GM21515 (cell line): ENCODE data around the gene BSN.

Experiments
- ATAC-seq: cut with Tn5 transposase; IDR thresholded peaks from one replicate; pipeline ENCODE4 v1.9.1; 2021; ENCODE audit not compliant: unreplicated experiment

BSN gene

DNA sequence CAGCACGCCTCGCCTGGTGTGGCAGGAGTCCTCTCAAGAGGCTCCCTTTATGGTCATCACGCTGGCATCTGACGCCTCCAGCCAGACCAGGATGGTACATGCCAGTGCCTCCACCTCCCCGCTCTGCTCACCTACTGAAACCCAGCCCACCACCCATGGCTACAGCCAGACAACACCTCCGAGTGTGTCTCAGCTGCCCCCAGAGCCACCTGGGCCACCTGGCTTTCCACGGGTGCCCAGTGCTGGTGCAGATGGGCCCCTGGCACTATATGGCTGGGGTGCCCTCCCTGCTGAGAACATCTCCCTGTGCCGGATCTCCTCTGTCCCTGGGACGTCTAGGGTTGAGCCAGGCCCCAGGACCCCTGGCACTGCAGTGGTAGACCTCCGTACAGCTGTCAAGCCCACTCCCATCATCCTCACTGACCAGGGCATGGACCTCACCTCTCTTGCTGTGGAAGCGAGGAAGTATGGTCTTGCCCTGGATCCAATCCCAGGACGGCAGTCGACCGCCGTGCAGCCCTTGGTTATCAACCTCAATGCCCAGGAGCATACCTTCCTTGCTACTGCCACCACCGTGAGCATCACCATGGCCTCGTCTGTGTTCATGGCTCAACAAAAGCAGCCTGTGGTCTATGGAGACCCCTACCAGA lies 100.0 kb downstream of the BSN start:
- no peak for ATAC-seq

DNA sequence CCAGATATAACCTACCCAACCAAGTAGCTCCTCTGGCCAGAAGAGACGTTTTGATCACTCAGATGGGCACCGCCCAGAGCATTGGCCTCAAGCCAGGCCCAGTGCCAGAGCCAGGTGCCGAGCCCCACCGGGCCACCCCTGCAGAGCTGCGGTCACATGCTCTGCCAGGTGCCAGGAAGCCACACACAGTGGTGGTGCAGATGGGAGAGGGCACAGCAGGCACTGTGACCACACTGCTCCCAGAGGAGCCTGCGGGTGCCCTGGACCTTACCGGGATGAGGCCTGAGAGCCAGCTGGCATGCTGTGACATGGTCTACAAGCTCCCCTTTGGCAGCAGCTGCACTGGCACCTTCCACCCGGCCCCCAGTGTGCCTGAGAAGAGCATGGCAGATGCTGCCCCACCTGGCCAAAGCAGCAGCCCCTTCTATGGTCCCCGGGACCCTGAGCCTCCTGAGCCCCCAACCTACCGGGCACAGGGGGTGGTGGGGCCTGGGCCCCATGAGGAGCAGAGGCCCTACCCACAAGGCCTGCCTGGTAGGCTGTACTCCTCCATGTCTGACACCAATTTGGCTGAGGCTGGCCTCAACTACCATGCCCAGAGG lies 100.8 kb downstream of the BSN start:
- ATAC-seq = no peak

DNA sequence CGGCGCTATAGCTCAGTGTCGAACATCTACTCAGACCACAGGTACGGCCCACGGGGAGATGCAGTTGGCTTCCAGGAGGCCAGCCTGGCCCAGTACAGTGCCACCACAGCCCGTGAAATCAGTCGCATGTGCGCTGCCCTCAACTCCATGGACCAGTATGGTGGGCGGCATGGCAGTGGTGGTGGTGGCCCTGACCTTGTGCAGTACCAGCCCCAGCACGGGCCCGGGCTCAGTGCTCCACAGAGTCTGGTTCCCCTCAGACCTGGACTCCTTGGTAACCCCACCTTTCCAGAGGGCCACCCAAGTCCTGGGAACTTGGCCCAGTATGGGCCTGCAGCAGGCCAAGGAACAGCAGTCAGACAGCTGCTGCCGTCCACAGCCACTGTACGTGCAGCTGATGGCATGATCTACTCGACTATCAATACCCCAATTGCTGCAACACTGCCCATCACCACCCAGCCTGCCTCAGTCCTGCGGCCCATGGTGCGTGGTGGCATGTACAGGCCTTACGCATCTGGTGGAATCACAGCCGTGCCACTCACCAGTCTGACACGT lies 101.5 kb downstream of the BSN start:
- ATAC-seq = no peak

DNA sequence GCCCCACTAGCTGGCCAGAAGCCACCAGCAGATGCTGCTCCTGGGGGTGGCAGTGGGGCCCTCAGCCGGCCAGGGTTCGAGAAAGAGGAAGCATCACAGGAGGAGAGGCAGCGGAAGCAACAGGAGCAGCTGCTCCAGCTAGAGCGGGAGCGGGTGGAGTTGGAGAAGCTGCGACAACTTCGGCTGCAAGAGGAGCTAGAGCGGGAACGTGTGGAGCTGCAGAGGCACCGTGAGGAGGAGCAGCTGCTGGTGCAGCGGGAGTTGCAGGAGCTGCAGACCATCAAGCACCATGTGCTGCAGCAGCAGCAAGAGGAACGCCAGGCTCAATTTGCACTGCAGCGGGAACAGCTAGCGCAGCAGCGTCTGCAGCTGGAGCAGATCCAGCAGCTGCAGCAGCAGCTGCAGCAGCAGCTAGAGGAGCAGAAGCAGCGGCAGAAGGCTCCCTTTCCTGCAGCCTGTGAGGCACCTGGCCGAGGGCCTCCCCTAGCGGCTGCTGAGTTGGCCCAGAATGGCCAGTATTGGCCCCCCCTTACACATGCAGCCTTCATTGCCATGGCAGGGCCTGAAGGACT lies 102.3 kb downstream of the BSN start:
- no peak for ATAC-seq

DNA sequence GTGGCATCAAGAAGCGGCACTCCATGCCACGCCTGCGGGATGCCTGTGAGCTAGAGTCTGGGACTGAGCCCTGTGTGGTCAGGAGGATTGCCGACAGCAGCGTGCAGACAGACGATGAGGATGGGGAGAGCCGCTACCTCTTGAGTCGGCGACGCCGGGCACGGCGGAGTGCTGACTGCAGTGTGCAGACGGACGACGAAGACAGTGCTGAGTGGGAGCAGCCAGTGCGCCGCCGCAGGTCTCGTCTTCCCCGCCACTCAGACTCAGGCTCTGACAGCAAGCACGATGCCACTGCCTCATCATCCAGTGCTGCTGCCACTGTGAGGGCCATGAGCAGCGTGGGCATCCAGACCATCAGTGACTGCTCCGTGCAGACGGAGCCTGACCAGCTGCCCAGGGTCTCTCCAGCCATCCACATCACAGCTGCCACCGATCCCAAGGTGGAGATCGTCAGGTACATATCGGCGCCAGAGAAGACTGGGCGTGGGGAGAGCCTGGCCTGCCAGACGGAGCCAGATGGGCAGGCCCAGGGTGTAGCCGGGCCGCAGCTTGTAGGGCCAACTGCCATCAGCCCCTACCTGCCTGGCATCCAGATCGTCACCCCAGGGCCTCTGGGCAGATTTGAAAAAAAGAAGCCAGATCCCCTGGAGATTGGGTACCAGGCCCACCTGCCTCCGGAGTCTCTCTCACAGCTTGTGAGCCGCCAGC lies 103.1 kb downstream of the BSN start:
- ATAC-seq = no peak

DNA sequence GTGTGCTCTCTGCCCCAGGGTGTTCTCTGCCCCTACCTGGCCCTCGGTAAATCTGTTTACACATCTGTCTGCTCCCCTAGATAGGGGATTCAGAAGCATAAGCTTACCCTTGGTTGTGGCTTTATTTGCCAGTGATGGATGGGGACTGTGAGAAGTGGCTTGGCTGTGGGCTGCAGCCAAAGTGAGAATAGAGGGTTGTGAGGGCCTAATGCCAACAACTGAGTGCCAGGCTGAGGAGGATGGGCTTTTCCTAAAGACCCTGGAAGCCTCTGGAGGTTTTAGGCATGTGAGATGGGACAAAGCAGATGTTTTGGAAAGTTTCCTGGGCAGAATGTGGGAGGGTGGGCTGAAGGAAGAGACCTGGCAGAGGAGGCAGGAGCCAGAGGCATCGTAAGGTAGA lies 104.4 kb downstream of the BSN start:
- ATAC-seq = no peak

DNA sequence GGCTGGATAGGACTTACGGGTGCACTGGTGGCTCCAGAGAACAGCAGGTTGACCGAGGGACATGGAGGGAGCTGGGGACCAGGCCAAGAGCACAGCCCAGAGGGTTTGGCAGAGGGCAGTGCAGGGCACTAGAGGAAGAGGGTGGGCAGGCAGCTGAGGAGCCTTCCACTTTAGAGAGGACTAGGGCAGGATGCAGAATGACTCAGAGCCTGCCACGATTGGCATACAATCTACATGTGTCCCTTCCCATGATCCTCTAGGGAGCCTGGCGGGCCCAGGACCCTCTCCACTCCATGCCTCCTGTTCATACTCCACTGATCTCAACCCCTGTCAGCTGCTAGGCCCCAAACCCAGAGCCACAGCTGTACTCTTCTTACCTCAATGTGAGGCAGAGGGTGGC lies 105.5 kb downstream of the BSN start:
- ATAC-seq = no peak

DNA sequence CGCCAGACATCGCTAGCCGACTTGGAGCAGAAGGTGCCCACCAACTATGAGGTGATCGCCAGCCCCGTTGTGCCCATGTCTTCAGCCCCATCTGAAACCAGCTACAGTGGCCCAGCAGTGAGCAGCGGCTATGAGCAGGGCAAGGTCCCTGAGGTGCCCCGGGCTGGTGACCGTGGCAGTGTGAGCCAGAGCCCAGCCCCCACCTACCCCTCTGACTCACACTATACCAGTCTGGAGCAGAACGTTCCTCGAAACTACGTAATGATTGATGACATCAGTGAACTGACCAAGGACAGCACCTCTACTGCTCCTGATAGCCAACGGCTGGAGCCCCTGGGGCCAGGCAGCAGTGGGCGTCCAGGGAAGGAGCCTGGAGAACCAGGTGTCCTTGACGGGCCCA lies 107.0 kb downstream of the BSN start:
- no peak for ATAC-seq

DNA sequence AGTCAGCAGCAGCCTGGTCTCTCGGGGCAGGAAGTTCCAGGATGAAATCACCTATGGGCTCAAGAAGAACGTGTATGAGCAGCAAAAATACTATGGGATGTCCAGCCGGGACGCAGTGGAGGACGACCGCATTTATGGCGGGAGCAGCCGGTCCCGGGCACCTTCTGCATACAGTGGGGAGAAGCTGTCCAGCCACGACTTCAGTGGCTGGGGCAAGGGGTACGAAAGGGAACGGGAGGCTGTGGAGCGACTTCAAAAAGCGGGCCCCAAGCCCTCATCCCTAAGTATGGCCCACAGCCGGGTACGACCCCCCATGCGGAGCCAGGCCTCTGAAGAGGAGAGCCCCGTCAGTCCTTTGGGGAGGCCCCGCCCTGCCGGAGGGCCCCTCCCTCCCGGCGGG lies 107.7 kb downstream of the BSN start:
- no peak for ATAC-seq

DNA sequence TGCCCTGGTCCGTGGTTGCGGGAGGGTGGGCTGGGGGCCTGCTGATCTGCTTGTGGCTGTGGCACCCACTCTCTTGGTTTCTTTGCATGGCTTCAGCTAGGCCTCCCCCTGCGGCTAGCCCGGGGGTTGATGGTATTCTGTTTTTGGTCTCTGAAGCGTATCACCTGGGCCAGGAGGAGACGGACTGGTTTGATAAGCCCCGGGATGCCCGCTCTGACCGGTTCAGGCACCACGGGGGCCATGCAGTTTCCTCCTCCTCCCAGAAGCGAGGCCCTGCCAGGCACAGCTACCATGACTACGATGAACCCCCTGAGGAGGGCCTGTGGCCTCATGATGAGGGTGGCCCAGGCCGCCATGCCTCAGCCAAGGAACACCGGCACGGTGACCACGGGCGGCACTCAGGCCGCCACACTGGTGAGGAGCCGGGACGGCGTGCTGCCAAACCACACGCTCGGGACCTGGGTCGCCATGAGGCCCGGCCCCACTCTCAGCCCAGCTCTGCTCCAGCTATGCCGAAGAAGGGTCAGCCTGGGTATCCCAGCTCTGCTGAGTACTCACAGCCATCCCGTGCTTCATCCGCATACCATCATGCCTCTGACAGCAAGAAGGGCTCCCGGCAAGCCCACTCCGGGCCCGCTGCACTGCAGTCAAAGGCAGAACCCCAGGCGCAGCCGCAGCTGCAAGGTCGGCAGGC lies 108.6 kb downstream of the BSN start:
- ATAC-seq = no peak

DNA sequence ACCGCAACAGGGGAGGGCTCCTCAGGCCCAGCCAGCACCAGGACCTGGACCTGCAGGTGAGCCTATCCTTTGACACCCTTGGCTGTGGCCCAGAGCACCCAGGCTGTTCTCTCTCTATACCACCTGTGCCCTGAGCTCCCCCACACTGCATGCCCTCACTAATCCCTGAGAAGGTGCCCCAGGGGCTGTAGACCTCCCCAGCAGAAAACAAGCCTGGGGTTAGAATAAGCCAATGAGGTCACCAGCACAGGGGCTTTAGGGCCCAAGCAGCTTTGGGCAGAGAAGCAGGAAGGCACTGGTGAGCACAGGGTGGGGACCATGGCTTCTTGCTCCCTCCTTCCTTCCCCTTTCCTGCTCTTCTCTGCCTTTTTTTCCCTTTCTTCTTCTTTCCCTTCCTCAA lies 109.6 kb downstream of the BSN start:
- no peak for ATAC-seq

DNA sequence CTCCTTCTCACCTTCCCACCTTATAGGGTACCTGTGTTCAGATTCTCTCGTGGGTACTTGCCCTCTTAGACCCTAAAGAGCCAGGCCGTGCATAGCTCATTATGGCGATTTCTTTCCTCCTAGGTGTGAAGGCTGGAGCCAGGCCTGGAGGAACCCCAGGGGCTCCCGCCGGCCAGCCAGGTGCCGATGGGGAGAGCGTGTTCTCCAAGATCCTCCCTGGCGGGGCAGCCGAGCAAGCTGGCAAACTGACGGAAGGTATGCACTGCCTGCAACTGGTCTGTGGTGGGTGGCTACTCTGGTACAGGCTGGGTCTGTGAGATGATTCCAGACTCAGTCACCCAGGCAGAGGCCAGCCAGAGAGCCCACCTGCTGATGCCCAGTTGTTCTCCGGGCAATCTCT lies 110.0 kb downstream of the BSN start:
- no peak for ATAC-seq

DNA sequence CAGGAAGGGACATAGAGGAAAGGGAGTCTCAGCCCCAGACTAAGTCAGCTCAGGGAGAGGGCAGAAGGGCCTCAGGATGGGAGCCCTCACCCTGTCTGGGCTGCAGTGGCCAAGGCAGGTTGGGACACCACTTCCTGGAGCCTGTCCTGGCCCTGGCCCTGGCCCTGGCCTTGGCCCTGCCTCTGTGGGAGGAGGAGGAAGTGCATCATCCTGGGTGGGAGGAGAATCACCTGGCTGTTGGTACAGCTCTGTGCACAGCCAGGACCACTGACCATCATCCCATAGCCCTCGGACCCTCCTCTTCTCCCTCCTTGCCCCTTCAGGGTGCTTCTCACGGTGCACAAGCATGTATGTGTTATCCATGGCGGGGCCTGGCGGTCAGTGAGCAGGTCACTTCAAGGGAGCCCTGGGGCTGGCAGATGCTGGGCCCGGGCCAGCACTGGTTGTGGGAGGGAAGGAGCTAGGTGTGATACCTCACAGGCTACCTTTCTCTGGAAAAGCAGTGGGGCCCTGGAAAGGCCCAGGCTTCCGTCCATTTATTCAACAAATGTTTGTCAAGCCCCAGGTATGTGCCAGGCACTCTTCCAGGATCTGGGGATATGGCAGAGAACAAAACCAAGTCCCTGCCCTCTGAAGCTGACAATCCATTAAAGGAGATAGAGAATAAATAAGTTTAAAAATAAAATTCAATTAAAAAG lies 111.7 kb downstream of the BSN start:
- ATAC-seq = no peak

DNA sequence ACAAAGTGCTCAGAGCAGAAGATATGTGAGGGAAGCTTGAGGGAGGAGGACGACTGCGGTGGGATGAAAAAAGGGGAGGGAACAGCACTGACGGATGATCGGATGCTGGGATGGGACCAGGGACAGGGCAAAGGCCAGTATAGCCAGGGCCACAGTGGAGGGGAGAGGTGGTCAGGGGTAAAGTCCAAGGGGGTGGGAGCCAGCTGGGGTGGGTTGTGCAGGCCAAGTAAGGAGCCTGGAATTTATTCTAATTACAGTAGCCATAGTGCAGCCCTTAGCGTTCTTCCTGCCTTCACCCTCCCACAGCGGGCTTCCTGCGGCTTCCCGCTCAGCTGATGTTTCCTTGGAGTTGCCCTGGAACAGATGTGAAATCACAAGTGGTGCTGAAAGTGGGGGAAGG lies 112.3 kb downstream of the BSN start:
- no peak for ATAC-seq

DNA sequence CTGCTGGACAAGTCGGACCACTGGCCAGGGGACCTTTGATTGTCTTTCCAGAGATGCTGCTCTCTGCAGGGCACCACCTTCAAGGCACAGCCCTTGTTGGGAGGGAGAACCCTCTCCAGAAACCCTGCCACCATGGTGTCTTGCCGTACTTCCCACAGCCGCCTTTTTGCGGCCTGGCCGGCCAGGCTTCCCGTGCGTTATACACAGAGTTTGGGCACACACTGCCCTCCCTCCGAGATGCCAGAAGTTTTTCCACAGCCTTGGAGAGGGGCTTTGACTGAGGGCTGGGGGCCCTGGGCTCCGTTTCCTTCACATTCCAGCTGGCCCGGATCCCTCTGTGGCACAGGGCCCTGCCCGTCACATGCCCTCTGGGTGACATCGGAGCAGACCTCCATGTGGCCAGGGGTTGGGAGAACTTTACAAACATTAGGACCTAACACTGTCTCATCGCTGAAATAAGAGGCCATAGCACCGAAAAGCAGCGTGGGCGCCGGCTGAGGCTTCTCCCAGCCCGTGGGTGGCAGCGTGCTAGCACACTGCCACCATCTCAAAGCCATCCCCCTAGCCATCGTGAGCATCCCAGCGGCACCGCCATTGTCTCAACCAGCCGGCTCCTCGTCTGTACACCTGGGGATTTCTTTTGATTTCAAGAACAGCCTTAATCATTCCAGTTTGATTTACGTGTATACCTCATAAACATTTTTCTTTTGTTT lies 113.6 kb downstream of the BSN start:
- ATAC-seq = no peak

DNA sequence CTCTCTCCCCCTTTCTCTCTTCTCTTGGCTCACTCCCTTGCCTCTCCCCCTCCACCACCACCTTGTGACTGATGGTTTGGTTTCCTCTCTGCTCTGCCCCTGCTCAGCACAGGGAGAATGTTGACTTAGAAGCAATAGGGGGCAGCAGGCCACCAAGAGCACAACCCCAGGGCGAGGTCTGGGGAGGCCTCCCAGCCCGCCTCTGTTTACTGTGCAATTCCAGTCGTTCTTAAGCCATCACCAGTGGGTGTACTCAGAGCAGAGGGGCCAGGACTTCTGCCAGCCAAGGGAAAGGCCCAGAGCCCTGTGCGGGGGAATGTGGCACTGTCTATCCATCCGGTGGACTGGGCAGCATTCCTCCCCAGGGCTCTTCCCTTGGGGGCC lies 114.1 kb downstream of the BSN start:
- ATAC-seq = no peak

DNA sequence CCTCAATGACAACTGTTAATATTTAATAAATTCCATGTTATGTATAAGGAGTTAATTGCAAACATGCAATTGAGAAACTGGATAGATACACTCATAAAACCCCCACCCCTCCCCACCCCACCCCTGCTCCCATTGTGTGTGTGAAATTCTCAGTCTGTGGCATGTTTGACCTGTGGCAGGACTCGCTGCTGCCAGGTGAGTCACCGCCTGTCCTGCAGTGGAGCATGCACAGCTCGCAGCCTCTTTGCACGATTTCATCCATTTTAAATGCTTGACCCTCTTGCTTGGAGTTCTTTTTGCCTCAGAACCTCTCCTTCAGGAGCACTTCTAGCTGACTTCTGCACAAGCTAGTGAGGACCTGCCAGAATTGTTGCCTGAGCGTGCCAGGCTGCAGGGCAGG lies 114.6 kb downstream of the BSN start:
- no peak for ATAC-seq

DNA sequence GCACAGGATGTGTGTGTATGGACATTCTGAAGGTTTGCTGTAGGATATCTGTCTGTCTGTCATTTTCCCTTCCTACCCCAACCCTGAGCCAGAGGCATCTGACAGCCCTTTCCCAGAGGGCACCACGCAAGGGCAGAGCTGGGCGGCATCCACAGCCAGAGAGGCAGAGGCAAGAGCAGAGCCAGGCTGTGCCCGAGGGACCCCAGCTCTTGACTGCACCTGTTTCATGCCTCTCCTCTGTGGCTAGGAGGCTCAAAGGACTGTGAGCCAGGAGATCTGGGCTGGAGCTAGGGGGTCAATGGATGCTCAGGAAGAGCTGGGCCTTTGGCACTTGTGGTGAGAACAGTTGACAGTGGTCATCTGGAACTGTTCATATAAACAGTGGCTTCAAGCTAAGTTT lies 115.1 kb downstream of the BSN start:
- no peak for ATAC-seq

DNA sequence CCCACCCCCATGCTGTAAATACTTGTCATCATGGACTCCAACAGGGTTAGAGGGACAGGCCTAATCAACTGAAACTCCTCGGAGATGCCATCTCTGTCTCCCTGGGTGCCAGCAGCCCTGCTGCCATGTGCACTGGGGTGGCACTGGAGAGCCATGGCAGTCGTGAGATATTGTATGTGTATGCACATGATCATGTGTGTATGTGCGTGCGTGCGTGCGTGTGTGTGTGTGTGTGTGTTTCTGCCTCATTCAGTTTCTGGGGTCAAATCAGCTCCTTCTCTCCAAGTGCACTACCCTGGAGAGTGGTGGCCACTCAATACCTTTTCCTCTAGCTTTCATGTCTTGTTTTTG lies 116.6 kb downstream of the BSN start:
- ATAC-seq = no peak
